HG03460 (cell line): ENCODE data around the gene C16orf90.
A peak's percentile ranks its signal among the peaks of the same experiment; 100 is the strongest.

Experiments
- ATAC-seq: cut with Tn5 transposase; IDR thresholded peaks from one replicate; pipeline ENCODE4 v1.9.1; 2021; ENCODE audit not compliant: unreplicated experiment

The C16orf90 gene

DNA sequence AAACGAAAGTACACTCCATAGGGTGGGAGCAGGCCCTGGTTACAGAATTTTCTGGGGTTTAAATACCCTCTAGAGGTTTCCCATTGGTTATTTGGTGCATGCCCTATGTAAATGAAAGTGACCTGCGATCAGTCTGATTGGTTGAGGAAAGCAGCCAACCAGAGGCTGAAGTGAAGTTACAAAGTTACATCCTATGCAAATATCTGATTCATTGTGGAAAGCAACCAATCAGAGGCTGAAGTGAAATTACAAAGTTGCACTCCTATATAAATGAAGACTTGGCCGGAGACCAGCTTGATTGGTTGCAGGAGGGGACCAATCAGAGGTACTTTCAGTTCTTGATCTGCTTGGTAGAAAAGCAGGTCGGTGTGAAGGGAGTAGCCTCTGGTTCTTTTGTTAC, 27.4 kb downstream of the C16orf90 start:
- no peak for ATAC-seq

DNA sequence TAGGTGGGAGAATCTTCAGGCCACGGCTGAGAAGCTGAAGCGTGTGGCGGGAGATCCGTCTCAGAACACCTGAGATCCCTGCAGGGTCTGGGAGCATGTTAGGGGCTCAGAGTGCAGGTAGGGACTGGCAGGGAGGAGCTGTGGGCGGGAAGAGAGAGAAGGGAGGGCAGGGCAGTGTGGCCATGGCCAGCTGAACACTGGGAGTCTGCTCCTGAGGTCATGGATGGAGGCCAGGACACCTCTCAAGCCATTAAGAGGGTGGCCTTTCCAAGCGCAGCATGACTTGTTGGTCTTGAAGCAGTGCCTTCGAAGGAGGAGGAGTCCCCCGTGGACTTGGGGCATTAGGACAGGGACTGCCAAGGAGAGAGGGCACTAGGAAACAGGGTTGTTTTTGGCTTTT, 28.1 kb downstream of the C16orf90 start:
- ATAC-seq = no peak

DNA sequence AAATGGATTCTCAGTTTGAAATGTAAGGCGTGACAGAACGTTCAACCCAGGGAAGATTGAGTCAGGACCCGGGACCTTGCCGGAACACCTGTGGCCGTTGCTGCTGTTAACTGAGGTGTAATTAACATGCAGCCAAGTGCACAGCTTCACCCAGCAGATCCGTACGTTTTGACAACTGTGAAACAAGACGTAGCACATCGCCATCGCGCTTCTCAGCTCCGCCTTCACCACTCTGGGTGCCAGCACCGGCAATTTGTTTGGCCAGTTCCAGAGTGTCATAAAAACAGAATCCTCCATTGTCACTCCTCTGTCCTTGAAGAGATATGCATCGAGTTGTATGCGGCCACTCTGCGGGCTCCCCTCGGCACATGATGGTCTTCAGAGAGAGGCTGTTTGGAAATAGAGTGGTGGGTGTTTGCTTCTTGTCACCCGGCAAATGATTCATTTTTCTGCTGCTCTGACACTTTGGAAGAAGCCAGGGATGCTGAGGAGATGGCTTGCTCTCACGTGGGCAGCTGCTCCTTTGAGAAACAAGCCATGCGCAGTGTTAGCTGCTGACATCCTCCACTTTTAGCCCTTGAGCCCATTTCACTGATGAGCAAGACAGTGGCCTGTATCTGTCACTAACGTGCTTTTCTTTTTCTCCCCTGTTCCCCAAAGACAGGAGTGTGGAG, 29.2 kb downstream of the C16orf90 start:
- no peak for ATAC-seq

DNA sequence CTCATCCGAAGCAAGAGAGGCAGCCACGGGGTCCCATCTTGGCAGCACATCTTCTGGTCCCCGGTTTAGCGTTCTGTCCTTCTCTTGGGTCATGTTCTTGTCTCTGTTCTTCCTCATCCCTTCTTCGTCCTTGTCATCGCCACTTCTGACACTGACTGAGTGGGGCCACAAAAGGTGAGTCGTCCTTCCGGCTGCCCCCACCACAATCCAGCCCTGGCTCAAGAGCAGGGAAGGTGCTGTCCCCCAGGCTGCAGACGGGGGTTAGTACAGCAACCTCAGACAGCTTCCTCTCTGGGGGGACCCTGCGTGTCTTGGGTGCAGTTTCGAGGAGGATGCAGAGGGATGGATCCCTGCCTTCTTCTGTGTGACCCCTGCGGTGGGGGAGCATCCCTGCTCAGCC, 30.0 kb downstream of the C16orf90 start:
- no peak for ATAC-seq

DNA sequence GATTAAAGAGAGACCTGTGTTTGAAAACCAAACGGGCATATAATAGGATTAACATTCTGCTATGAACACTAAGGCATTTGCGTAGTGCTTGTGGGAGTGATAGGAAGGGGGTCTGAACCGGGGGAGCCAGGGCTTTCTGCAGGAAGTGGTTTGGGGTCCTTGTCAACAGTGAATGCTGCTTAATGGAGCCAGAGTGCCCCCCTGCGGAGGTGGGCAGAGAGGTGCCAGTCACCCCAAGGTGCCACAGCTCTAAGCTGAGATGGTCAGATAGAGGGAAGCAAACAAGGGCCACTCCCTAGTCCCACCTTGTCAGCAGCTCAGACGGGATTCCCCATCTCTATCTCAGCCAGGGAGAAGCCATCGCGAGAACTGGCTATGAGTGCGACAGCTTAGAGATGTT, 34.1 kb downstream of the C16orf90 start:
- no peak for ATAC-seq

DNA sequence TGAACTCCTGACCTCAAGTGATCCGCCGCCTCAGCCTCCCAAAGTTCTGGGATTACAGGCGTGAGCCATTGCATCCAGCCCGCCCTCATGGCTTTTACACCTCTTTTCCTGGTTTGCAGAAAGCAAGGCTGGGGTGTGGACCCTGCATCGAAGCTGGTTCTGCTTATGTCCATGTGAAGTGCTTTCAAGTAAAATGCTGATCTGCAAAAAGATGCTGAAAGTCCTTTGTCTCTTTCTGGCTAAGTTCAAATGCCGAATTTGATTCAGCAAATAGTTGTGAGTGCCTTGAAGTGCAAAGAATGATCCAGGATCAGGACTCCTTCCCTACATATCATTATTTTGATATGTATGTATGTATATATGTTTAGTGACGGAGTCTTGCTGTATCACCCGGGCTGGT, 34.7 kb downstream of the C16orf90 start:
- no peak for ATAC-seq

DNA sequence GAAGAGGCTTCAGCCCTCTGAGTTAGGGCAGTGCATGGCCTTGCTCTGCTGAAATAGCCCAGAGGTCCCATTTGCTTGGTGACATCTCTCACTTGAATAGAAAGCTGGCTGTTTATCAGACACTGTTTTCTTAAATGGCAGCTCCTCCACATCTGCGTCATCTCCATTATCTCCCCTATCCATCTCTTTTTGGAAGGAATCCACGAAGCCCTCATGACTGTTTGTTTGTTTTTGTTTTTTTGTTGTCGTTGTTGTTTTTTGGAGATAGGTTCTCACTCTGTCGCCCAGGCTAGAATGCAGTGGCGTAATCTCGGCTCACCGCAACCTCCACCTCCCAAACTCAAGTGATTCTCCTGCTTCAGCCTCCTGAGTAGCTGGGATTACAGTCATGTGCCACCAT, 35.2 kb downstream of the C16orf90 start:
- ATAC-seq = no peak

DNA sequence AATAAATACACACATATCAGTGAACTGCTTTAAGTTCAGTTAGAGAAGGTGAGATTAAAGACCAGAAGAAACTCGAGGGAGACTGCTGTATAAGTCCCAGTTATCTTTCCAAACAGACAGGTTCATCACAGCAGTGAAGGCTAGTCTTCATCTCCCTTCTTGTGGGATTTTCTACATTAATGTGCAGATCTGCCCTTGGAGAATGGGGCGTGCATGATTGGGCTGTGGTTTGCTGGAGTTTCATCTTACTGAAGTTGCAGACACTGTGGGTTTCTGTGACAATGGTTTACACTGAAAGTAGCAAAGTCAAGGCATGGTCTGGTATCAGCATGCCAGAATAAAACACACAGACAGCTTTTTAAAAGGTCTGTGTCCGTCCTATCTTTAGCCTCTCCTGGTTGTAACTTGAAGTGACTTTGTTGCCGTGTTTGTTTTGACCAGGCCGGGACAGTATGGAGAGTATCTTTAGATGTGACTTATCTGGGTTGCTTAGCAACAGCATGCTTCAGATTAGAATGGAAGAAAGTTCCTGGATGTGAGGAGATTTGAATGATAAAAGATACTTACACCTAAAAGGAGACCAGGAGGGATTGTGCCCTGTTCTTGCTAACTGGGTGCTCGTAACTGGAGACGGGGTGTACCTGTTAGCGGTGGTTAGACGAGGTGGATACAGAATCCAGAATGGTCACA, 35.7 kb downstream of the C16orf90 start:
- no peak for ATAC-seq

DNA sequence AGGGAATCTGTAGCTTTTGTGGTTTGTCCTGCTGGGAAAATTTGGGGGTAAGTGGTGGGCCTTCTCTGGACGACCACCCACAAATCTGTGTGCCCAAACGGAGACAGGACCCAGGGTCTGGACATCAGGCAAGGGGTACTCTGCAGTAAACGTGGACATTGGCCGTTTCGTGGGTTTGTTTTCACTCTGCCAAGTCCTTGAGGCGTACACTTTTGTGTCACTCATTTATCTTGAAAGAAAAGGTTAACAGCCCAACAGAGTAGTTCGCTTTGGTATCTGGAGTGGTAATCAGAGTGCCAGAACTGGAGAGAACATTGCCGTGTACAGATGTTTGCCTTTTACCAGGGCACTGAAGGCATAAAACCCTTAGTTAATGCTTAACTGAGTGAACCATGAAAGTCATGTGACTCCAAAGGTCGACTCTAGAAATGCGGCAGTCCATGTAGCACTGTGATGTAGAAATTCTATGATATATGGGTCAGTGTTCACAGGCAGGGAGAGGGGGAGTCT, 36.4 kb downstream of the C16orf90 start:
- peak; percentile 35 for ATAC-seq

DNA sequence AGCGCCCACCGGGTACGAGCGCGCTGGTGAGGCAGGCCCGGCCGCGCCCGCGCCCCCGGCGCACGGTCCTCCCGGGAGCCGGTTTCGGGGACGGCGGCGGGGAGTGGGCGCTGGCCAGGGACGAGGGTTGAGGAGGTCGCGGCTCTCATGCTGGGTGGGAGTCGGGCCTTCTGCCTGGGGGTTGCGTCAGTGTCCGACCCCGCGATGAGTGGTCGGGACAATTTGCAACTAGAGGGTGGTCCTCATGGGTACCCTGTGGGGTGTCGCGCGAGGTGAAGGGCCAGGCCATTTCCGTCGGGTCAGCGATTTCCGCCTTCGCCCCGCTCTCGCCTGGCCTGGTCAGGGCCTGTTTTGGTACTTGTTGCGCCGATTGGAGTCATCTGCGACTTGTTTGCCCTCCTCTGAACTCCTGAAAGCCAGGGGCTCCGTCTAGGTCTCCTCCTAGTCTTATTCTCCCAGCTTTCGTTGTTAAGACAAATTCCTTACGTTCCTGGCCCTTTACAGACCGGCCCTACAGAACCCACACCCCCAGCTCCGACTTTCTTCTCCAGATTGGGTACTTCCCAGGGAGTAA, 36.9 kb downstream of the C16orf90 start:
- peak; percentile 6 for ATAC-seq

DNA sequence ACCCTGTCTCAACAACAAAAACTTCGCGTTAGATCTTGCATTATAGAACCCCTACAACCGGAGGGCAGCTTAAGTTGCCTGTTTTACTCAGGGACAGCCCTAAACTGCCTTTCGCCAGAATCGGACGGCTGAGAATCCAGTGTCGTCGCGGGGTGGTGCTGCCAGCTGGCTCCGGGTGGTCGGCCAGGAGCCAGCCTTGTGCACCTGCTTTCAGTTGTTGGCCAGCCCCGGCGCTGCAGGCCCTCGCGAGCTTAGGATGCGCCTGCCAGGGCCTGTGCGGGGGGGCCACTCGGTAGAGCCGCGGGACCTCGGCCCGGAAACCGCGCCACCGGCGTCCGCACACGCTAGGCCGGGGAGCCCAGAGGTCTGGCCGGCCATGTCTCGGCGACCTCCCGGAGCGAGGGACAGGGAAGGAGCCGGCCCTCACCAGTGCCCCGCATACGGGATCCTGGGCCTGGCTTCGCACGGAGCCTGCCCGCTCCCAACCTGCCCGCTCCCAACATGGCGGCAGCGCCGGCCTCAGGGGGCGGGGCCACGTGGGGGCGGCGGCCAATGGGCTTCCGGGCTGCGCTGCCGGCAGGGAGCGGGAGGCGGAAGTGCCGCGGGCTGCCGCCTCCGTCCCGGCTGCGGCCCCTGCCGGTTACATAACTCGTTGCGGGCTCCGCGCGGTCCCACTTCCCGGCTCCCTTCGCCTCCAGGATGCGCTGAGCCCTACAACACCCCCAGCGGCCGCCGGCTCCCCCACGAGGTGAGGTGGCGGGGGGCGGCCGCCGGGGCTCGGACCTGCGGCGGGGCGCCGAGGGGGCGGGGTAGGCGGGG, 37.6 kb downstream of the C16orf90 start:
- ATAC-seq = peak; percentile 72

DNA sequence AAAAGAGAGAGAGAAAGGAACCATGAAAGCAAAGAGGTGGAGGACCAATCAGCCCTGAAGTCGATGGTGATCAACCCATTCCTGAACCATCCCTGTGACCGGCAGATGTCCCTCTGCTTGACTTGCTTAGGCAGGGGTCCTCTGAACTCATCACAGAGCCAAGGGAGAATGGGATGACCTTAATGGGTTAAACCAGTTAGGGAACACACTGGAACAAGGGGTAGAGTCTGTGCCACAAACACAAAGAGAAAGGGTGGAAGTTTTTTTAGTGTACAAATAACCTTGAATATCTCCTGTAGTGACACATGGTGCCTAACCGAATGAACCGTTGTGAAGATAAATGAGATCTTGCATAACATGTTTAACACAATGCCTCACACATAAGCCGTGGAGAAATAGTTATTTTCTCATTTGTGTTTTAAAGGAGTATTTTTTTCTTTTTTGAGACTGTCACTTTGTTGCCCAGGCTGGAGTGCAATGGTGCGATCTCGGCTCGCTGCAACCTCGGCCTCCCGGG, 40.6 kb downstream of the C16orf90 start:
- no peak for ATAC-seq

DNA sequence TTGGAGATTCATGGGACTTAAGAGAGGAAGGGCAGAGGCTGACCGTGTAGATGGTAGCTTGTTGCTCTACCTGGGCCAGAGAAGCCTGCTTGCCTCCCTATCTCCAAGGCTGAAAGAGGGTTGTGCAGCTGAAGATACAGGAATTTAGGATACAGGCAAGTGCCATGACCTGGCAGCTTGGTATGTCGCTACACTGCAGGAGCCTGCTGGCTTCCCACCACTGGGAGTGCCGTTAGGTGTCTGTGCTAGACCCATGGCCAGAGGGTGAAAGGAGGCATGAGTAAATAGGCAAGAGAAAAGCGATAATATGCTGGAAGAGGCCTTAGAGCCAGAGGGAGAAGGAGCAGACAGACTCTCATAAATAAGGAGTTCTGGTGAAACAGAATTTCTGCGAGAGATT, 41.2 kb downstream of the C16orf90 start:
- ATAC-seq = no peak

DNA sequence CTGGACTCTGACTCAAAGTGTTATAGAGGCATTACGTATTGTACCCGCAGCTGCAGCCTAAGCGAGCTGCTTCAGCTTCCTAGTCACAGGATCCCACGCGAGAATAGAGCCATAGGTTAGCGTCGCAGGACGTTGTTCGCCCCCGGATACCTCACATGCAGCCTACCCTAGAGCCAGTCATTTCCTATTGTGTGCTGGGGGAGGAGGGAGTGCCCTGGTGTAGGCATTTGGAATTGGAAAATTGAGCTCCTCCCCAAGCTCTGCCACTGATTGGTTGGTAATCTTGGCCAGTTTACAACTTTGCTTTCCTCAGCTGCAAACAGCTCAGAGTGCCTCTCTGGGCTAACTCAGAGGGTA, 51.3 kb downstream of the C16orf90 start:
- peak; percentile 20 for ATAC-seq
